OCI-LY1 (cell line): Measurements from ENCODE around the gene ABCB4.

Experiments
- CTCF ChIP-seq: fragments of 200-600 bp; sonication (generic), shearing (Covaris generic); IDR thresholded peaks from 2 replicates; pipeline ENCODE4 v1.5.1; 2017; ENCODE audit warnings: mild to moderate bottlenecking, antibody characterized with exemption, low read length, moderate library complexity, mixed read lengths
- EZH2 ChIP-seq: fragments of 200-600 bp; sonication (generic), shearing (Covaris generic); IDR thresholded peaks from 2 replicates; pipeline ENCODE4 v1.8.0; 2017; ENCODE audit warnings: borderline replicate concordance, mixed run types, mild to moderate bottlenecking, antibody characterized with exemption, low read length, moderate library complexity, mixed read lengths

GRCh38 chr7:87479951-87480350, 4.5 kb upstream of the ABCB4 start:
- no peak for TF ChIP-seq CTCF
- no peak for TF ChIP-seq EZH2
